ENCODE measurements around the gene CEP170. TPM values are rescaled to one million over a fixed set of nuclear protein-coding genes. Genes with fewer than 3 reads are reported as not detected.

CEP170 gene
- total and polyA plus RNA-seq, 10 of the 15 experiments (the other 5 are each of a cell fraction or from before 2014, with no cell fraction given): 15.0 to 67.3 (median 40.2) TPM

DNA sequence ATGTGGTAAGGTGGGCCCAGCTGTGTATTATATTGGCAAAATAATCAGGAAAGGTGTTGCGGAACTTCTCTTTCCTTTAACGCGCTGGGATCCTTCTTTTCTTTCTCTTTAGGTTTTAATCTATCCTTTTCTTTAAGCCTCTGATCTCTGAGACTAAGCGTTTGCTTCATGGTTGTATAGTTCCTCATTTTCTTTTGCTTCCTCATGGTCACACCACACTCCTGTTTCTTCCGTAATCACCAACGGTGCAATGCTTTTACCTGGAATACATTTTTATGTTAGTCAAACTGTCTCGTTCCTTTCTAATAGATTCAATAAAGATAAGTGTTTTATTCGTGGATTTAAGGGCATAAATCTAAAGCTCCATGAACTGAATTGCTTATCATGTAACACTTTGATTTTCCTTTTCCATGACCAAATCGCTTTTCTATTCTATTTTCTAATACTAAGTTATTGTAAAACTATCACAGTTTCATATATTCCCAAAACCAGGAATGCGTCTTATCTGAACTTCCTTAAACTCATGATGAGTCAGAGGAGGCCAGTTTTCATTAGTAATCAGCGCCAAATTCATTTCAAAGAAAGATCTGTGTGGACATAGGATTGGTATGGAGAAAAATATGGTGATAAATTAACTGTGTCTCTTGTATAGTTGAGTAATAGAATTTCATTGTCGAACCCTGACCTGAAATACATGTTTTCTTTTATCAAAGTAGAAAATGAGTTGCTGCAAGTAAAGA is 13.0 kb upstream of the CEP170 start:
- CTCF ChIA-PET: no interaction called here
- Histone ChIP-seq H2AFZ (ENCODE audit: control insufficient read depth, low read depth, low read length) (peak overlapping the region; percentile 10), H3K27me3 (replicated peaks in 1 of 2; ENCODE audit: control insufficient read depth in 2 of 2, insufficient read depth in 2 of 2, low read length in 1 of 2) (no peaks in the 10 kb centered on the region), H3K36me3 (ENCODE audit: control insufficient read depth in 2 of 2, insufficient read depth in 2 of 2, low read length in 1 of 2) (peaks cover 0 to 2% of the 10 kb centered on the region in 2 experiments; a peak in 1 of 4 replicates), H3K4me1 (ENCODE audit: control insufficient read depth, insufficient read depth, low read length) (peaks cover 5% of the 10 kb centered on the region), H3K27ac (ENCODE audit: control insufficient read depth, insufficient read depth) (no peak overlapping the region), H3K9me3 (replicated peaks; ENCODE audit: control insufficient read depth, insufficient read depth, low read length) (no peaks in the 10 kb centered on the region), H3K79me2 (ENCODE audit: control insufficient read depth, insufficient read depth, low read length) (no peaks in the 10 kb centered on the region), H4K20me1 (ENCODE audit: control insufficient read depth, insufficient read depth) (no peaks in the 10 kb centered on the region), H3K4me2 (ENCODE audit: control insufficient read depth, insufficient read depth) (peak overlapping the region; percentile 38; the same call in 1 of the 2 replicates), H3K4me3 (no peak overlapping the region), H3K9ac (ENCODE audit: control insufficient read depth, insufficient read depth, low read length) (no peak overlapping the region)
- POLR2A ChIA-PET: no interaction called here
- intact Hi-C loops (cut with micrococcal nuclease; ENCODE audit: unreplicated experiment) (no loop called here), in situ Hi-C loops (cut with MboI) (no loop called here)
- FAIRE-seq: no peak
- BruUV-seq (replicated peaks): no TSS peak
- no peak for ATAC-seq
- WGBS (ENCODE audit: insufficient coverage, insufficient replicate concordance, low lambda C conversion rate, missing lambda C conversion rate): 73% methylated on average over 12 of the region's 12 CpGs
- TF ChIP-seq ZNF207 (IDR thresholded peaks at IDR 0.05; ENCODE audit: borderline replicate concordance) (no peak), ATF7 (IDR thresholded peaks at IDR 0.05; ENCODE audit: low read depth) (no peak), TCF12 (IDR thresholded peaks at IDR 0.05; ENCODE audit: low read depth, low read length) (no peak), ZZZ3 (IDR thresholded peaks at IDR 0.05; ENCODE audit: control insufficient read depth, insufficient read length, low read depth) (no peak), RAD51 (IDR thresholded peaks at IDR 0.05) (no peak), WRNIP1 (IDR thresholded peaks at IDR 0.05; ENCODE audit: borderline replicate concordance, low read depth, low read length) (no peak), NFYA (IDR thresholded peaks at IDR 0.05; ENCODE audit: borderline replicate concordance, low read depth, low read length) (no peak), IKZF1 (conservative IDR thresholded peaks at IDR 0.05) (no peak), RFX5 (IDR thresholded peaks at IDR 0.05; ENCODE audit: low read depth, low read length) (no peak), HDGF (IDR thresholded peaks at IDR 0.05) (no peak), ZNF622 (IDR thresholded peaks at IDR 0.05) (no peak), ZNF274 (IDR thresholded peaks at IDR 0.05; ENCODE audit: insufficient read depth, insufficient read length) (no peak)
- TF ChIP-seq, protein P1, sequence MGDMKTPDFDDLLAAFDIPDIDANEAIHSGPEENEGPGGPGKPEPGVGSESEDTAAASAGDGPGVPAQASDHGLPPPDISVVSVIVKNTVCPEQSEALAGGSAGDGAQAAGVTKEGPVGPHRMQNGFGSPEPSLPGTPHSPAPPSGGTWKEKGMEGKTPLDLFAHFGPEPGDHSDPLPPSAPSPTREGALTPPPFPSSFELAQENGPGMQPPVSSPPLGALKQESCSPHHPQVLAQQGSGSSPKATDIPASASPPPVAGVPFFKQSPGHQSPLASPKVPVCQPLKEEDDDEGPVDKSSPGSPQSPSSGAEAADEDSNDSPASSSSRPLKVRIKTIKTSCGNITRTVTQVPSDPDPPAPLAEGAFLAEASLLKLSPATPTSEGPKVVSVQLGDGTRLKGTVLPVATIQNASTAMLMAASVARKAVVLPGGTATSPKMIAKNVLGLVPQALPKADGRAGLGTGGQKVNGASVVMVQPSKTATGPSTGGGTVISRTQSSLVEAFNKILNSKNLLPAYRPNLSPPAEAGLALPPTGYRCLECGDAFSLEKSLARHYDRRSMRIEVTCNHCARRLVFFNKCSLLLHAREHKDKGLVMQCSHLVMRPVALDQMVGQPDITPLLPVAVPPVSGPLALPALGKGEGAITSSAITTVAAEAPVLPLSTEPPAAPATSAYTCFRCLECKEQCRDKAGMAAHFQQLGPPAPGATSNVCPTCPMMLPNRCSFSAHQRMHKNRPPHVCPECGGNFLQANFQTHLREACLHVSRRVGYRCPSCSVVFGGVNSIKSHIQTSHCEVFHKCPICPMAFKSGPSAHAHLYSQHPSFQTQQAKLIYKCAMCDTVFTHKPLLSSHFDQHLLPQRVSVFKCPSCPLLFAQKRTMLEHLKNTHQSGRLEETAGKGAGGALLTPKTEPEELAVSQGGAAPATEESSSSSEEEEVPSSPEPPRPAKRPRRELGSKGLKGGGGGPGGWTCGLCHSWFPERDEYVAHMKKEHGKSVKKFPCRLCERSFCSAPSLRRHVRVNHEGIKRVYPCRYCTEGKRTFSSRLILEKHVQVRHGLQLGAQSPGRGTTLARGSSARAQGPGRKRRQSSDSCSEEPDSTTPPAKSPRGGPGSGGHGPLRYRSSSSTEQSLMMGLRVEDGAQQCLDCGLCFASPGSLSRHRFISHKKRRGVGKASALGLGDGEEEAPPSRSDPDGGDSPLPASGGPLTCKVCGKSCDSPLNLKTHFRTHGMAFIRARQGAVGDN (IDR thresholded peaks at IDR 0.05): no peak
- TF ChIP-seq, protein P2, sequence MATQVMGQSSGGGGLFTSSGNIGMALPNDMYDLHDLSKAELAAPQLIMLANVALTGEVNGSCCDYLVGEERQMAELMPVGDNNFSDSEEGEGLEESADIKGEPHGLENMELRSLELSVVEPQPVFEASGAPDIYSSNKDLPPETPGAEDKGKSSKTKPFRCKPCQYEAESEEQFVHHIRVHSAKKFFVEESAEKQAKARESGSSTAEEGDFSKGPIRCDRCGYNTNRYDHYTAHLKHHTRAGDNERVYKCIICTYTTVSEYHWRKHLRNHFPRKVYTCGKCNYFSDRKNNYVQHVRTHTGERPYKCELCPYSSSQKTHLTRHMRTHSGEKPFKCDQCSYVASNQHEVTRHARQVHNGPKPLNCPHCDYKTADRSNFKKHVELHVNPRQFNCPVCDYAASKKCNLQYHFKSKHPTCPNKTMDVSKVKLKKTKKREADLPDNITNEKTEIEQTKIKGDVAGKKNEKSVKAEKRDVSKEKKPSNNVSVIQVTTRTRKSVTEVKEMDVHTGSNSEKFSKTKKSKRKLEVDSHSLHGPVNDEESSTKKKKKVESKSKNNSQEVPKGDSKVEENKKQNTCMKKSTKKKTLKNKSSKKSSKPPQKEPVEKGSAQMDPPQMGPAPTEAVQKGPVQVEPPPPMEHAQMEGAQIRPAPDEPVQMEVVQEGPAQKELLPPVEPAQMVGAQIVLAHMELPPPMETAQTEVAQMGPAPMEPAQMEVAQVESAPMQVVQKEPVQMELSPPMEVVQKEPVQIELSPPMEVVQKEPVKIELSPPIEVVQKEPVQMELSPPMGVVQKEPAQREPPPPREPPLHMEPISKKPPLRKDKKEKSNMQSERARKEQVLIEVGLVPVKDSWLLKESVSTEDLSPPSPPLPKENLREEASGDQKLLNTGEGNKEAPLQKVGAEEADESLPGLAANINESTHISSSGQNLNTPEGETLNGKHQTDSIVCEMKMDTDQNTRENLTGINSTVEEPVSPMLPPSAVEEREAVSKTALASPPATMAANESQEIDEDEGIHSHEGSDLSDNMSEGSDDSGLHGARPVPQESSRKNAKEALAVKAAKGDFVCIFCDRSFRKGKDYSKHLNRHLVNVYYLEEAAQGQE (IDR thresholded peaks at IDR 0.05; ENCODE audit: low read depth, low read length): no peak
- SMC1A ChIA-PET (ENCODE audit: uncharacterized antibody, unreplicated experiment): no interaction called here
- DNase-seq (ENCODE audit: low read depth, low spot score): no peak
- RAD21 ChIA-PET (ENCODE audit: unreplicated experiment): no interaction called here
